Transverse colon (tissue), 3 donors: ENCODE measurements around the gene RNF11.

ENCODE experiments used
- CTCF ChIP-seq, 5 experiments: fragments of 200-600 bp in 3 of 5; fragments of 450-650 bp in 2 of 5; sonication (generic) in 3 of 5; IDR thresholded peaks; 1 replicate in 2 of 5; 2 replicates in 3 of 5; pipeline ENCODE4 v1.5.1; 2016 to 2017; ENCODE audit warnings: antibody characterized with exemption in 5 of 5, inconsistent platforms in 3 of 5, mild to moderate bottlenecking in 2 of 5, moderate library complexity in 1 of 5
- EP300 ChIP-seq: sonication (generic); formaldehyde crosslinking; IDR thresholded peaks from one replicate; pipeline ENCODE4 v1.6.1; 2017; ENCODE audit warnings: antibody characterized with exemption, low read depth
- POLR2A ChIP-seq: fragments of 450-650 bp; IDR thresholded peaks from one replicate; pipeline ENCODE4 v1.6.1; 2016; ENCODE audit warnings: antibody characterized with exemption, mild to moderate bottlenecking, moderate library complexity

- no peak for TF ChIP-seq CTCF (IDR thresholded peaks at IDR 0.05)
- no peak for TF ChIP-seq POLR2A
- TF ChIP-seq EP300, result no peak
Observed at GRCh38 chr1:51219022-51219421, 17.1 kb upstream of the RNF11 start.
